Stromal cell of bone marrow (primary cell): Measurements from ENCODE around the gene FAM170B.

Experiments used
- DNase-seq: peaks from one replicate; pipeline ENCODE4 v3.0.0-alpha.2; 2012; ENCODE audit warnings: low read depth

FAM170B gene

GRCh38 chr10:49123981-49124950, 9.6 kb downstream of the FAM170B start:
- no peak for DNase-seq

GRCh38 chr10:49120911-49121310, 12.9 kb downstream of the FAM170B start:
- DNase-seq = no peak

- no peak for DNase-seq
Measured at GRCh38 chr10:49119746-49120145, 14.1 kb downstream of the FAM170B start.

- DNase-seq = no peak
Measured at GRCh38 chr10:49118430-49119074, 15.3 kb downstream of the FAM170B start.

GRCh38 chr10:49117376-49118070, 16.3 kb downstream of the FAM170B start:
- no peak for DNase-seq

- DNase-seq = no peak
Measured at GRCh38 chr10:49116509-49117375, 17.1 kb downstream of the FAM170B start.

- DNase-seq = no peak
Measured at GRCh38 chr10:49115796-49116508, 17.9 kb downstream of the FAM170B start.

- DNase-seq = no peak
Measured at GRCh38 chr10:49115015-49115795, 18.6 kb downstream of the FAM170B start, which contains the start of gene VSTM4. Gene VSTM4, minus strand, starts transcription at chr10:49115522. Its CDS starts 37 bp downstream, at chr10:49115485.

GRCh38 chr10:49114718-49115014, 19.2 kb downstream of the FAM170B start:
- DNase-seq = no peak

GRCh38 chr10:49113741-49114141, 20.1 kb downstream of the FAM170B start:
- DNase-seq = no peak

- no peak for DNase-seq
Measured at GRCh38 chr10:49112851-49113250, 21.0 kb downstream of the FAM170B start.

- no peak for DNase-seq
Measured at GRCh38 chr10:49112098-49112497, 21.7 kb downstream of the FAM170B start.

- no peak for DNase-seq
Measured at GRCh38 chr10:49111320-49111698, 22.5 kb downstream of the FAM170B start.

- DNase-seq = no peak
Measured at GRCh38 chr10:49110684-49111319, 23.0 kb downstream of the FAM170B start.

- DNase-seq = peak; percentile 41
Measured at GRCh38 chr10:49109669-49110340, 24.0 kb downstream of the FAM170B start.

GRCh38 chr10:49108656-49109055, 25.2 kb downstream of the FAM170B start:
- no peak for DNase-seq

- no peak for DNase-seq
Measured at GRCh38 chr10:49107887-49108267, 25.9 kb downstream of the FAM170B start.

GRCh38 chr10:49107111-49107886, 26.5 kb downstream of the FAM170B start:
- DNase-seq = no peak
